GM21381 (cell line): ENCODE measurements around the gene SLC45A1.
"Not testable (repeated sequence)": the region's sequence is repeated elsewhere in the genome, so short reads cannot be mapped to it uniquely, and the experiment has no call there.

Experiments
- ATAC-seq: cut with Tn5 transposase; IDR thresholded peaks from one replicate; pipeline ENCODE4 v1.9.1; 2021; ENCODE audit warnings: mild to moderate bottlenecking, moderate library complexity; ENCODE audit not compliant: unreplicated experiment

The SLC45A1 gene

GRCh38 chr1:8317647-8318381 lies at the start of gene SLC45A1:
TSS of gene SLC45A1 (plus strand) at chr1:8318114. CDS start at chr1:8324330, 6,216 bp downstream.
- ATAC-seq, result no peak

- ATAC-seq, result no peak
These were observed 44.9 kb upstream of the SLC45A1 start for GRCh38 chr1:8273036-8273435.

GRCh38 chr1:8274352-8274751 lies 43.6 kb upstream of the SLC45A1 start:
- ATAC-seq, result no peak

GRCh38 chr1:8276173-8276914 lies 41.6 kb upstream of the SLC45A1 start:
- ATAC-seq, result no peak

- no peak for ATAC-seq
These were observed 41.0 kb upstream of the SLC45A1 start for GRCh38 chr1:8276932-8277331.

GRCh38 chr1:8278677-8279076 lies 39.2 kb upstream of the SLC45A1 start:
- not testable (repeated sequence) for ATAC-seq

- no peak for ATAC-seq
These were observed 35.9 kb upstream of the SLC45A1 start for GRCh38 chr1:8281843-8282509.

- ATAC-seq, result peak; percentile 89
These were observed 34.6 kb upstream of the SLC45A1 start for GRCh38 chr1:8283058-8283884.

- no peak for ATAC-seq
These were observed 33.8 kb upstream of the SLC45A1 start for GRCh38 chr1:8284127-8284526.

GRCh38 chr1:8285103-8285502 lies 32.8 kb upstream of the SLC45A1 start:
- ATAC-seq, result no peak

GRCh38 chr1:8285965-8286364 lies 31.9 kb upstream of the SLC45A1 start:
- ATAC-seq, result no peak

- no peak for ATAC-seq
These were observed 24.8 kb upstream of the SLC45A1 start for GRCh38 chr1:8293118-8293517.

GRCh38 chr1:8293641-8294169 lies 24.2 kb upstream of the SLC45A1 start:
- no peak for ATAC-seq

- ATAC-seq, result no peak
These were observed 23.7 kb upstream of the SLC45A1 start for GRCh38 chr1:8294170-8294697.

GRCh38 chr1:8297245-8297644 lies 20.7 kb upstream of the SLC45A1 start:
- ATAC-seq, result no peak

- no peak for ATAC-seq
These were observed 18.0 kb upstream of the SLC45A1 start for GRCh38 chr1:8299963-8300362.

- no peak for ATAC-seq
These were observed 15.6 kb upstream of the SLC45A1 start for GRCh38 chr1:8302081-8302956.

- no peak for ATAC-seq
These were observed 14.8 kb upstream of the SLC45A1 start for GRCh38 chr1:8303141-8303540.

- ATAC-seq, result no peak
These were observed 14.0 kb upstream of the SLC45A1 start for GRCh38 chr1:8303876-8304275.
